Activated CD8-positive, alpha-beta memory T cell treated with anti-CD3 and anti-CD28 coated beads, Interleukin-2, amount 50 U/mL, for 48 hours (primary cell): Measurements from ENCODE around the gene MACF1.

Experiments used
- DNase-seq: peaks from one replicate; pipeline ENCODE4 v3.0.0-alpha.2; 2020

MACF1 gene

GRCh38 chr1:39310015-39310414, 105.5 kb downstream of the MACF1 start:
- DNase-seq: no peak

- no peak for DNase-seq
These were observed 106.2 kb downstream of the MACF1 start for GRCh38 chr1:39310691-39311090.

- no peak for DNase-seq
These were observed 112.6 kb downstream of the MACF1 start for GRCh38 chr1:39317111-39317510.

- DNase-seq: no peak
These were observed 113.6 kb downstream of the MACF1 start for GRCh38 chr1:39317910-39318633.

- DNase-seq: no peak
These were observed 117.5 kb downstream of the MACF1 start for GRCh38 chr1:39321979-39322378.

GRCh38 chr1:39322431-39322830, 117.9 kb downstream of the MACF1 start:
- no peak for DNase-seq

GRCh38 chr1:39324888-39325287, 120.4 kb downstream of the MACF1 start:
- no peak for DNase-seq

- DNase-seq: no peak
These were observed 122.3 kb downstream of the MACF1 start for GRCh38 chr1:39326836-39327235.

GRCh38 chr1:39328095-39328494, 123.6 kb downstream of the MACF1 start:
- DNase-seq: no peak

- no peak for DNase-seq
These were observed 124.2 kb downstream of the MACF1 start for GRCh38 chr1:39328586-39329121.

- no peak for DNase-seq
These were observed 127.2 kb downstream of the MACF1 start for GRCh38 chr1:39331647-39332046.

GRCh38 chr1:39332291-39332690, 127.8 kb downstream of the MACF1 start:
- DNase-seq: no peak

- no peak for DNase-seq
These were observed 128.3 kb downstream of the MACF1 start for GRCh38 chr1:39332828-39333227.

- no peak for DNase-seq
These were observed 128.8 kb downstream of the MACF1 start for GRCh38 chr1:39333296-39333695.

- no peak for DNase-seq
These were observed 130.7 kb downstream of the MACF1 start for GRCh38 chr1:39335216-39335615.

GRCh38 chr1:39337067-39337466, 132.6 kb downstream of the MACF1 start:
- DNase-seq: no peak

GRCh38 chr1:39342776-39343175, 138.3 kb downstream of the MACF1 start:
- DNase-seq: no peak

- DNase-seq: no peak
These were observed 140.1 kb downstream of the MACF1 start for GRCh38 chr1:39344394-39345154.

- DNase-seq: no peak
These were observed 142.4 kb downstream of the MACF1 start for GRCh38 chr1:39346872-39347271.

GRCh38 chr1:39348278-39348677, 143.8 kb downstream of the MACF1 start:
- no peak for DNase-seq

GRCh38 chr1:39352881-39353280, 148.4 kb downstream of the MACF1 start:
- no peak for DNase-seq

GRCh38 chr1:39354572-39354971, 150.1 kb downstream of the MACF1 start:
- no peak for DNase-seq

GRCh38 chr1:39358491-39358890, 154.0 kb downstream of the MACF1 start:
- no peak for DNase-seq

GRCh38 chr1:39359028-39359570, 154.6 kb downstream of the MACF1 start:
- no peak for DNase-seq
